GM19035 (cell line): Measurements from ENCODE around the gene TPRN.

Source experiments
- ATAC-seq: cut with Tn5 transposase; IDR thresholded peaks from one replicate; pipeline ENCODE4 v1.9.1; 2021; ENCODE audit not compliant: unreplicated experiment

Gene TPRN

DNA sequence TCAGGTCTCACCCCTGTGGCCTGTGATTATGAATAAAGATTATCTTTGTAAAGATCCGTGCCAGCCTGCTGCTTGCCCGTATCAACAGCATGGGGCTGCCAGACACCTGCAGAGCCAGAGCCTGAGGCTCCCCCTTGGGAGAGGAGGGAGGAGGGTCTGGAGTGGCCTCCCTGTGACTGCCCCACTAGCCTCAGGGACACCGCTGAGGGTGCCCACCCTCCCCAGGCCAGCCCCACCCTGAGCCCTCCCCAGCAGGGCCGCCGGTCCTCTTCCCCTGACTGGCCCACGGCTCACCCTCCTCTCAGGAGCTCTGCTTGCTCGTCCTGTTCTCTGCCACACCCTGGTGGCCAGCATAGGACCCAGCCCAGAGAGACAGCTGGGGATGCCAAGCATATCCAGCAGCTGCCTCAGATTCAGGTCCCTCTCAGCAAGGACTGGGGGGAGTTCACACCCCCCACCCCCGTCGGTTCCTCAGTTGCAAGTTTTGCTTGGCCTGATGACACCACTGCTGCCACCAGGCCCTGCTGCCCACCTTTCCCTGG is 10.2 kb downstream of the TPRN start:
- no peak for ATAC-seq

DNA sequence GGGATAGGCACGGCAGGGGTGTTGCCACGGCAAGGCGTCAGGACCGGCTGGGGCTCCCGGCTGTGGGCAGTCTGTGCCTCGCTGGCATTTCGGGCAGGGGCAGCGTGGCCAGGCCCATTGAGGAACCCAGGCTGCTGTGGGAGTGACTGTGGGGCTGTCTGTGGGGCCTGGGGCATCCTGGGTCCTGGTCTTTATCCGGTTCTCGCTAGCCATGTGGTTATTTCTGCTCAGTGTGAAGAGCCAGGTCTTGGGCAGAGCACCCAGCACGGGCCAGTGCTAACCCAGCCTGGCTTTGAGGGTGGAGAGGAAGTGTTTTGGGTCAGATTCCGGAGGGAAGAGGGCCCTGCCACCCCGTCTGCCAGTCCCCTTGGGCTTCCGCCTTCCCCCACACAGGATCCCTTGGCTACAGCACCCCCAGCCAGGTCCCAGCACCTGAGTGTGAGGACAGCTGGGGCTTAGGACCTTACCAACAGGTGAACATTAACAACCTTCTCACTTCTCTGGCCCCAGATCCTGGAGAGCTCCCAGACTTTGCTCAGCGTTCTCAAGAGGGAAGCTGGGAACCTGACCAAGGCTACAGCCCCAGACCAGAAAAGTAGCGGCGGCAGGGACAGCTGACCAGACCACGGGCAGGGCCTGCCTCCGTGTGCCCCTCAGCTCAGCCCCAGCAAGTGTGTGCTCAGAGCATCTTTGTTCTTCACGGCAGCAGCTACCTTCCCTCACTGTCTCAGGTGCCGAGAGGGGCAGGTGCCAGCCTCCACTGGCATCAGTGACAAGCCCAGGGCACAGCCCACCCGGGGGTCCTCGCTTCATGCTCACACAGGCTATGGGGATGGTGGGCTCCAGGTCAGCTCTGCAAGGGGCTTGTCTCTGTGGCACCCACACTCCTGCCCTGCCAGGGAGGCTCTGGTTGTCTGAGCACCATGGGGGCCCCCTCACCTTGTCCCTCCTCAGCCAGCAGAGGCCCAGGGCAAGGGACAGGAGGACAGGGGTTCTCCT is 10.9 kb downstream of the TPRN start:
- no peak for ATAC-seq

DNA sequence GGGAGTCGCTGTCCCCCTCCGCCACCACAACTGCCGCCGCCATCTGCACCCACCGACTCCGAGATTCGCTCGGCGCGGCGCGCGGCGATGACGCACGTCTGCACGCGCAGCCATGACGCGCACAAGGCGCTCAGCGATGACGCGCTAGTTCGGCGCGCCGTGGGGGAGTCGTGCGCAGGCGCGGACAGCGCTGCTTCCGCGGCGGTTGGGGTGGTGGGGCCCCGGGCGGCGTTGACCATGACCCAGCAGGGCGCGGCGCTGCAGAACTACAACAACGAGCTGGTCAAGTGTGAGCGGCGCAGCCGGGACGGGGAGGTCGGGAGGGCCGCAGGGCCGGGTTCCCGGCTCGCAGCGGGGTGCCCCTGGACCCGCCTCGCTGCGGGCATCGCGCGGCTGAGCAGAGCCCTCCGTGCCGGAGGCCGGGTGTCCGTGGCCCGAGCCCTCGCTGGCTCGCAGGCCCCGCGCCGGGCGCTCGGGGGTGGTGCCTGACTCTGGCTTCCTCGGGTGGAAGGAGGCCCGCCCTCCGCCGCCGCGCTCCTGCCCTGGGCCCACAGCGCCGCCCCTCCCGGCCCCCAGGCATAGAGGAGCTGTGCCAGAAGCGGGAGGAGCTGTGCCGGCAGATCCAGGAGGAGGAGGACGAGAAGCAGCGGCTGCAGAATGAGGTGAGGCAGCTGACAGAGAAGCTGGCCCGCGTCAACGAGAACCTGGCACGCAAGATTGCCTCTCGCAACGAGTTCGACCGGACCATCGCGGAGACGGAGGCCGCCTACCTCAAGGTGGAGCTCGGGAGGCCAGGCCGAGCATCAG is 11.8 kb downstream of the TPRN start, which contains the start of the genes ANAPC2 and SSNA1:
TSS of gene ANAPC2 (minus strand) at position 71 of the 807 bp plus-strand sequence. CDS start at position 43, 28 bp downstream.
TSS of gene SSNA1 (plus strand) at position 187 of the 807 bp plus-strand sequence. CDS start at position 238, 51 bp downstream.
- ATAC-seq: peak; percentile 80

DNA sequence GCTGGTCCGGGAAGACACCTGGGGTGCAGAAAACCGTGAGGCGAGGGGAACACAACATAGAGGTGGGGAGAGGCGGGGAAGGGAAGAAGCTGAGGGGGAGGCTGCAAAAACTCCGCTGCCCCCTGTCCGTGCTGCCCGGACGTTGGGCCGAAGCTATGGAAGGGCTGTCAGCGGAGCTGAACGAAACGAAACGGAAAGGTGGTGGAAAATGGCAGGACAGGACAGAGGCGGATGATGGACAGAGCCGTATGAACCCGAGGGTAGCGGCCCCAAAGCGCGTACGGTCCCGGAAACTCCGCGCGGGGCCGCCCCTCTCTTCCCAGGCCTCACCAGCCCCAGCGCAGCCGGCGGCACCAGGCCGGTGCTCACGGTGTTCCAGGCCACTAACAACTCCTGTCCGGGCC is 12.5 kb downstream of the TPRN start:
- ATAC-seq: peak; percentile 5

DNA sequence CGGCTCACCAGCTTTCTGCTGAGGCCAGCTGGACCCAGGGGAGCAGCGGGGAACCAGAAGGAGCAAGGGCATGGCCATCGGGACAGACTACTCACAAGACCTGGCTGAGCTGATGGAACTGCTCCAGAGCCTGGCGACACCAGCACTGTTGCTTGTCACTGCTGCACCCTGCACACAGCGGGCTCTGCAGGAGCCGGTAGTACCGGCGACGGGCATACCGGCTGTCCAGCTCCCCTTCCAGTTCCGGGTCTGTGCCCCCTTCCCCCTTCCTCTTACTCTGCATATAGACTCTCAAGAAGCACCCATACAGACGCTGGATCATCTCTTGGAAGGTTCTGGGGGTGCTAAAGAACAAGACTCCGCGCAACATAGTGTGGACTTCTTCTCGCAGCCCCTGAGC is 13.2 kb downstream of the TPRN start:
- no peak for ATAC-seq

DNA sequence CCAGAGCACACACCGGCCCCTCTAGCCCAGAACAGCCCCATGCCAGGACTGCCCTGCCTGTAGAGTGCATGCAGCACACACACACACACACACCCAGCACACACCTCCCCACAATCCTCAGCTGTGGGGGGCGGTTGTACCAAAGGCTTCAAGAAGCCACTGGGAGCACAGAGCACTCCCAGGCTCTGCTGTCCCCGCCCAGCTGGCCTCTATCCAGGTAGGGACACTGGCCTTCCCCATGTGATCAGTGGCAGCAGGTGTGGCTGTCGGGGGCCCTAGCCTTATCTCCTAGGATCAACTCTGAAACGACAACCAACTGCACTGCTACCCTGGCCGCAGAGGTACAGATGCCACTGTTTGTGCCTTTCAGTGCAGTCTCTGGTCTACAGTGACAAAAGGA is 14.2 kb downstream of the TPRN start:
- no peak for ATAC-seq

DNA sequence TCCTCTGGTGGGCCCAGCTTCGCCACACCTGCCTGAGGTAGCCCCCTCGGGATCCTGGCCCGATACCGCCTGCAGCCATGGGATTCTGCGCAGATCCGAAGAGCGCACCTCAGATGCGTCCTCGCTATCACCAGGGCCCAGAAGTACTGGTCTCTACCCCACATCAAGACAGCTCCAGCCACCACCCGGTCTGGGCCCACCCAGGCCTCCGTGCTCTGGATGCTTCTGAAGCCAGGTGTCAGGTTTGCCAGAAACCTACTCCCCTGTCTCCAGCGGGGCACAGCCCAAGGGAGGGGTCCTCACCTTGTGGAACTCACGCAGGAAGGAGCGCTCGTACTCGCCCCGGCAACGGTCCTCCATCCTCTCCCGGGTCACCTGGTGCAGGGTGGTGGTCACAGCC is 14.6 kb downstream of the TPRN start:
- ATAC-seq: no peak

DNA sequence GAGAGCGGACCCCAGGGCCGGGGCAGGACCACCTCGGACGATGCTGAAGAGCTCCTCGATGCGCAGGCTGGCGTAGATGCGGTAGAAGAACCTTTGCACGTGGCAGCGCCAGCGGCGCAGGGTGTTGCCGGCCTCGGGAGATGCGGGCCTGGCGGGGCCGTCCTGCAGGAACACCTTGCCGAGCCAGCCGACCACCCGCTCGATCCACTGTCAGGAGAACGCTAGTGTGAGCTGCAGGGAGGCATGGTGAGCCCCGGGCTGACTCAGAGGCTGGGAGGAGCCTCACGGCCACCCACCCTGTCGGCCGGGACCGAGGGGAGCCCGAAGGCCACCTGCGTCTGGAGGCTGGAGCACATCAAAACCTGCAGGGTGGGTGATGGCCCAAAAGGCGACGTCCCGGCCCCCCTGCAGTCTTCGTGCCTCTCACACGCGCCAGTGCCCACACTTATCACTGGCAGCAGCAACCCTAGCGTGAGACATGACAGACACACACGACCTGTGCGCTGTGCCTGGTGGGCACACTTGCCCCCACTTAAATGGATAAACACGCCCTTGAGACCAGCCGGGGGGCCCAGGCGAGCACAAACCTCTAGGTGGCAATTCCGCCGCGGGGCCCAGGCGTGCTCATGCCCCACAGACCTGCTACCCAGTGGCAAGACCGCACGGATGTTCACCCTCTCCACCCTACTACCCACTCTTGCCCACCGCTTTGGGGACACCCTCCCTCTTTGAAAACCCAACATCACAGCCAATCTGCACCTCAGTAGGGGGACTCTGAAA is 15.5 kb downstream of the TPRN start:
- no peak for ATAC-seq

DNA sequence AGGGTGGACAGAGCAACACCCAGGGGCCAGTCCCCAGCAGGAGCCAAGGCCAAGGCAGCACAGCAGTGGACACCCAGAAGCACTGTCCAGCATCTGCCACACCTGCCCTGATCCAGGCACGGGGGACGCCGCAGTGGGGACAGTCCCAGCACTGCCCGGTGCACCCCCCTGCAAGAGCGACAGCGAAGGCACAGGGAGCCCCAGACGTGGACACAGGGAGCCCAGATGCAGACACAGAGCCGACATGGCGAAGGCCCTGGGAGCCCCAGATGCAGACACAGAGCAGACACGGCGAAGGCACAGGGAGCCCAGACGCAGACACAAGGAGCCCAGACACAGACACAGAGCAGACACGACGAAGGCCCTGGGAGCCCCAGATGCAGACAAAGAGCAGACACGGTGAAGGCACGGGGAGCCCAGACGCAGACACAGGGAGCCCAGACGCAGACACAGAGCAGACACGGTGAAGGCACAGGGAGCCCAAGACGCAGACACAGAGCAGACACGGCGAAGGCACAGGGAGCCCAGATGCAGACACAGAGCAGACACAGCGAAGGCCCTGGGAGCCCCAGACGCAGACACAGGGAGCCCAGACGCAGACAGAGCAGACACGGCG is 16.5 kb downstream of the TPRN start:
- ATAC-seq: no peak

DNA sequence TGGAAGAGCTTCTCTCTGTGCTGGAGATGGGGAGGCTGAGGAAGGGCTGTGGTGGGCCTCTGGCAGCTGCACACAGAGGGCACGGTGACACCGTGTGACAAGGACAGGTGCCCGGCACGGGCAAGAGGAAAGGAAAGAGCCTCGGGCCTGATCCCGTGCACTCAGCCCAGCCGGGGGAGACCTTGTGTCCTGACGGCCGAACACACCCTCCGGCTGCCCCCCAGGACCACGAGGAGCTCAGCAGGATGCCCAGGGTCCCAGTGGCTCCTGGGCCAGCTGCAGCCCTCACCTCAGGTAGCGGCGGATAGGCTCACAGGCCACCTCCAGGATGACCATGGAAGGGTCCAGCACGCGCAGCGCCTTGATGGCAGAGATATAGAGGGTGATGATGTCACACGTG is 17.7 kb downstream of the TPRN start:
- no peak for ATAC-seq

DNA sequence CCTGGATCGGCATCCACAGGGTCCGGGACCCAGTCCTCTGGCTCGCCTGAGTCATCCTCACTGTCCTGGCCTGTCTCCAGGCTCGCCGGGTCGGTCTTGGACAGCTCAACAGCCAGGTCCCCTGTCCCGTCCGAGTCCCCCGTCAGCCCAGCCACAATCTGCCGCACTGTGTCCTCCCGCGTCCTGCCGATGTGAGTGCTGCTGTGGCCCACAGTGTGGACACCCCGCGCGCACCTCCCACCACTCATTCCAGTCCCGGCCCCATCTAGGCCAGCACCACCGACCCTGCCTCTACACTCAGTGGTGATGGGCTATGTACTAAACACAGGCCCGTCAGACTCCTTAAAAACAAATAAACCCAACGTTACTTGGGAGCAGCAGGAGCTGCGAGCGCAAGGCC is 18.9 kb downstream of the TPRN start:
- no peak for ATAC-seq

DNA sequence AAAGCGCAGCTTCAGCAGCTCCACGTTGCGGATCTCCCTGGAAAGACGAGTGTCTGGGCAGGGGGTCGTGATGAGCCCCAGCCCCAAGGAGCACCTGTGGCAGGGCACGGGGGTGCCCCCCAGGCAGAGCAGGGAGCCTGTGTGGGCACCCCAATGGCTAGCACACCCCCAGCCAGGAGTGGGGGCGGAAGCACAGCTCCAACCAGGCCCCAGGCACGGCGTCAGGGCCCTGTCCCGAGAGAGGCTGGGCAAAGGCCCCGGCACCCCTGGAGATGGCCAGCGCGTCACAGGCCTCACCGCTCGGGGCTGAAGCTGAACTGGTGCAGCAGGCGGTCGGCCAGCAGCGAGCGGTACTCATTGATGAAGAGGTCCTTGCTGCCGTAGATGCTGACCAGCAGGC is 20.1 kb downstream of the TPRN start:
- no peak for ATAC-seq

DNA sequence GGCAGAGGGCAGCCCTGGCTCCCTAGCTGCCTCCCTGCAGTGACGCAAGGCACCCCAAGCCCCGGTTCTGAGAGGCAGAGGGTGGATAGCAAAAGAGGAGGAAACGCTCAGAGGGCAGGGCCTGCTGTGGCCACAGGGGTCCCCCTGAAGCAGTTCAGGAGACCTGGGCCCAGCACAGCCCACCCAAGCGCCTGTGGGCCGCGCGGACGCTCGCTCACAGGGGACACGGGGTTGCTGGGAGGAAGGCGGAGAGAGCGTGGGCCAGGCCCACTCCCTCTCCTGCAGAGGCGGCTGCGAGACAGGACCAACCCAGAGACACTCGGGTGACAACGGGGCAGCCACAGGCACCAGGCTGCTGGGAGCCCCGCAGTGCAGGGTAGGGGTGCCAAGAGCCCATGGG is 20.8 kb downstream of the TPRN start:
- no peak for ATAC-seq

DNA sequence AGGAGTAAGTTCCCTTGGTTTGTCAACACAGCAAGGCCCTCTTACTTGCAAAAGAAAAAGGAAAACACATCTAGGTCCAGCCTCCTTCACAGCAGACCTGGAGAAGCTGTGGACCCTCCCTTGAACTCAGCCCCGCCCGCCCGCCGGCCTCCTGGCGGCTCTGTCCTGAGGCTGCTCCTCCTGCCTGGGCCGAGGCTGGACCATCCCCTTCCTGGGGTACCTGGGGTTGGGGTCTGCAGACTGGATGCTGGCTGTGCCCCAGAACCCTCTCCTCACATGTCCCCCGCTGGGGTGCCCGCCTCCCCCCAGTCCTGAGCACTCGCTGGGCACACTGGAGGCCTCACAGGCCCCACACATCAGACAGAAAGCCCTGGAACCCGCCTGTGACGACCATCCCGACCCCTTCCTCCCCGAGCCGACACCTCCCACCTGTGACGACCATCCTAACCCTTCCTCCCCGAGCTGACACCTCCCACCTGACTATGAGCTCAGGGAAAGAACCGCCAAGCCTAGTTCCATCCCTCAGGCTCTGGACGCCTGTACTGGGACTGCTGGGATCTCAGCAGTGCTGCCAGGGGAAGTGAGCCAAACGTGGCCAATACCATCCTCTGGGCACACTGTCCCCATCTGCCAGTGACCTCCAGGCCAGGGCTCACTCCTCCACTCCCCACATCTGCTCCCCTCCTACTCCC is 21.5 kb downstream of the TPRN start:
- ATAC-seq: no peak

DNA sequence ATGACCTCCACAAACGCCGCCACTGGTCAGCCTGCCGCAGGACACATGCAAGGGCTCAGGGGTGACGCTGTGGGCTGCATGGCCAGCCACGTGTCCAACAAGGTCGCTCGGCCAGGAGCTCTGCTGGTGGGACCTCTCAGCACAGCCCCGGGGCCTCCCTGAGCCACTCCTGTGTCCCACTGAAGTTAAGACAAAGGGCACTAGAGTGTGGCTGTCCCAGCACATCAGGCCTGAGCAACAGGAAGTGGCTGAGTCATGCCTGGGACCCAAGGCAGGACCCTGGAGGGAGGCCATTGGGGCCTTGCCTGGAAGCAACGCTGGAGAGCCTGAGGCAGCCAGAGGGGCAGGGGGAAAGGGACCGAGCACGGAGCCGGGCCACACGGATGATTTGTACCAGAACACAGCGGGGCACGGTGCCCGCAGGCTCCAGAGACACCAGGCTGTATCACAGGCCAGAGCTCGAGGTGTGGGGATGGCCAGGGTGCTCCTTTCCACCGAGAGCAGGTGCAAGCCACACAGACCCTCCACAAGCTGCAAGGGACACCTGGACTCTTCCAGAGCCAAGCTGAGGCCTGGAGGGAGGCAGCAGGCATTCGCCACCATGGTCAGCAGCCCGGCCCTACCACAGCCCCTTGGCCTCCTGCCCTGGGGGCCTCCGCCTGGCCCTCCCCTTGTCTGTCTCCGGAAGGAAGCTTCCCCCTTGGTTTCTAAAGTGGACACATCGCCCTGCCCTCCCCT is 22.2 kb downstream of the TPRN start:
- no peak for ATAC-seq

DNA sequence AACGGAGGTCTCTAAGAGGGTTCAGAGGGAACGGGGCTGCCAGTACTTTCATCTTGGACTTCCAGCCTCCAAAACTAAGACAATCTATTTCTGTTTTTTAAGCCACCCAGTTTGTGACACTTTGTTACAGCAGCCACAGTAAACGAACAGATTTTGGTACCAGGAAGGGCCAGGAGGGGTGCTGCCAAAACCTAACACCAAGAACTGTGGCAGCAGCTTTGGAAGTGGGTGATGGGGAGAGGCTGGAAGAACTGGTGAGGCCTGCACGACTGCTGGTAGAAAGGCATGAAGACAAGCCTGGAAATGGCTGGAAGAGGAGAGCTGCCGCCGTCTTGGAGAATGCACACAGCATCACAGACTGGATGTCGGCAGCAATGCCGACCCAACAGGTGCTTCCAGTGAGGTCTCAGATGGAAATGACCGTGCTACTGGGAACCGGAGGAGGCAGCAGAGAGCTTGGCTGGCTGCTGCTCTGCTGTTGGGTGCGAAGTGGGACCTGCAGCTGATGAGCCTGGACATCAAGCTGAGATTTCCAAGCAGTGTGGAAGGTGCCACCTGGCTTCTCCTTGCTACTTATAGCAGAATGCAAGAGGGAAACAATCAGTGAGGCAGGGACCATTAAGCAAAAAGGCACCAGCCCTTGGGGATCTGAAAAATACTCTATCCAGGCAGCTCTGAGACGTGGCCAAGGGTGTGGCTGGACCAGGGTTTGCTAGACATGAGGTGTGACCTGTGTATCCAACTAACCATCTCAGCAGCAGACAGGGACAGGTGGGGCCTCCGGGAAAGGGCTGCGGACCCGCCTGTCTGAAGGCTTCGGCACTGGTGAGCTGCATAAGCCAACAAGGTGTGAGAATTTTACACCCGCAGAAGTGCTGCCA is 24.0 kb downstream of the TPRN start:
- ATAC-seq: no peak

DNA sequence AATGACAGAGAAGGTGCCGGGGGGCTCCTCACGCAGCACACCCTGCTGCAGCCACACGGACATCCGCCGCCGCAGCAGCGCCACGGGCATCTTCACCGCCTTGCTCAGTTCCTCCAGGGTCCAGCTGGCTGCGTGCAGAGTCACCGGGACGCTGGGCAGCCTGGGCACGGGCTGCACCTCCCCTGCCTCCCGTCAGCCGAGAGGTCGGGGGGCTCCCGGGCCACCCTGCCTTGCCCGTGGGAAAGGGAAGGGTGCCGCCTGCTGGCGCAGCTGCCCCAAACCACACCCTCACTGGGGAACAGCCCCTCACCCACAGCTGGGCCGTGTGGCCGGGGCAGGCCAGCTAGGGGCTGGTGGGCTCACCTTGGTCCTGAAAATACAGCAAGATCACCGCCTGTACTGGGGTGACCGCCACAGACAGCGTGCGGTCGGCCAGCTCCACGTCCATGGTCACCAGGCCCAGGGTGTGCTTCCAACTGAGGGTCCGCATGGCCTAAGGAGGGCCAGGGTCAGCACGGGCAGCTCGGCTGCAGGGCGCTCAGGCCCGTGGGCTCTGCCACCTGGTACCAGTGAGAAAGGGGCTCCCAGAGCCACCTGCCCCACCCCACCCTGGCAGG is 25.1 kb downstream of the TPRN start:
- ATAC-seq: no peak
